Pancreas (tissue), 10 donors: ENCODE data around the gene TMEM238L. TPM values are rescaled to one million over a fixed set of nuclear protein-coding genes. Genes with fewer than 3 reads are reported as not detected.

ENCODE experiments used
- ATAC-seq, 4 donors: fragments of 200-7000 bp; cut with Tn5 transposase; one replicate each; pipeline versions ENCODE4 v1.8.0 to v1.9.1; 2020; ENCODE audit warnings: mild to moderate bottlenecking in 4 of 4, moderate library complexity in 4 of 4
- DNase-seq, 6 donors: peaks; one replicate each; pipeline ENCODE4 v3.0.0-alpha.2; 2020
- FAIRE-seq: peaks from 2 replicates; lab custom pipeline; 2012; peaks lifted over from hg19 to GRCh38; lab: Jason Lieb, UNC
- H3K27ac ChIP-seq, 4 donors: fragments of 200-600 bp; sonication (generic); 1 replicate in 3 of 4; 2 replicates in 1 of 4; pipeline versions ENCODE4 v1.5.0 to v1.8.0; 2020
- H3K27me3 ChIP-seq, 4 donors: fragments of 200-600 bp; one replicate each; pipeline ENCODE4 v1.8.0; 2021
- H3K36me3 ChIP-seq, 3 donors: fragments of 200-600 bp; sonication (generic) in 1 of 3; one replicate each; pipeline versions ENCODE4 v1.5.0 to v1.8.0; 2020 to 2021
- H3K4me1 ChIP-seq, 3 donors: fragments of 200-600 bp; one replicate each; pipeline ENCODE4 v1.8.0; 2021
- H3K4me3 ChIP-seq, 4 donors: fragments of 200-600 bp; sonication (generic) in 2 of 4; one replicate each; pipeline versions ENCODE4 v1.5.0 to v1.8.0; 2020 to 2021
- H3K9me3 ChIP-seq, 4 donors: fragments of 200-600 bp; one replicate each; pipeline ENCODE4 v1.8.0; 2021
- WGBS, 2 donors: extraction: QIAGEN DNeasy Blood & Tissue Kit; methylation state at CpG; one replicate each; pipeline ENCODE4 v1.1.7; 2013; 5-methylcytosine and 5-hydroxymethylcytosine counted together
- intact Hi-C, 3 donors: fragments of 100-400 bp; cut with DNase I; formaldehyde crosslinking; loops; one replicate each; pipeline versions ENCODE4 v1.11.1 to v1.14.2; 2022
- polyA plus RNA-seq, 2 donors: library from polyadenylated mRNA; stranded (reverse); fragments of 200-250 nt; gene quantifications; one replicate each; pipeline ENCODE4 v1.2.3, GENCODE V29; 2013
- total RNA-seq, 6 donors: library from RNA; stranded (reverse); fragmentation: NEBNext Ultra II Directional in 4 of 6; extraction: Animal tissue kit (Norgen Biotek cat#: 25700) in 4 of 6; gene quantifications; one replicate each; pipeline versions ENCODE4 v1.2.1 to v1.2.4, GENCODE V29; 2021 to 2023
- TF ChIP-seq, protein P1 (sequence below), 4 donors: fragments of 200-600 bp; sonication (generic) in 3 of 4; IDR thresholded peaks; one replicate each; pipeline versions ENCODE4 v1.5.0 to v1.8.0; 2021; ENCODE audit warnings: antibody characterized with exemption in 4 of 4
- donor health status: healthy with polysubstance abuse.
- donor health status: DM: no; HTN: no; CAD: no; lungs with moderate emphysema.
- donor health status: DM: no; HTN: no; CAD: no.
- donor health status: control.
- donor health status: control.
- donor health status: Bipolar disorder and iron deficiency.
- donor health status: DM: yes; HTN: yes; CAD: no.
- donor health status: DM: no; HTN: no; CAD: no.
- donor health status: DM: no; HTN: no; CAD: no.
- donor health status: DM: yes; HTN: yes; CAD: no.

The TMEM238L gene
- total and polyA plus RNA-seq, 8 donors: 0.13 TPM; not detected in 7

DNA sequence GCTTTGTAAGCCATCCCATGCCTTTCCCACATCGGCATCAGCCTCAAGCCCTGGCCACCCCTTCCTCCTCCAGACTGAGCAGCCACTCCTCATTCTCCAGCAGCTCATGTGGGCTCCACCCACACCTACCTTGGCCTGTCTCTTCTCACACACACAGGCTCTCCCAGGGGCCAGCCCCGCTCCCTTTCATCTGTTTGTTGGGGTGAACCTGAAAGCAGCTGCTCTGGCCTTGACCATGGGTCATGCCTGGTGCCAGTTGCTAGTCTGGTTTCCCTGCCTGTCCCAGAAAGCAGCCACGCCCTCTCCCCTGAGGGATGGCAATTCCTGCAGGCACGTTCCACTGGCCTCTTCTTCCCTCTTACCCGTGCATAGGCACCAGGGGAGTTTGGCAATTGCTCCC lies 11.4 kb upstream of the TMEM238L start:
- Histone ChIP-seq H3K4me3 (no peak overlapping the region), H3K36me3 (no peaks in the 10 kb centered on the region), H3K4me1 (no peaks in the 10 kb centered on the region), H3K9me3 (no peaks in the 10 kb centered on the region), H3K27ac (no peak overlapping the region), H3K27me3 (no peaks in the 10 kb centered on the region)
- ATAC-seq (peak in 1 of 4 donors; percentile 11), DNase-seq (no peak), FAIRE-seq (no peak)
- TF ChIP-seq, protein P1, sequence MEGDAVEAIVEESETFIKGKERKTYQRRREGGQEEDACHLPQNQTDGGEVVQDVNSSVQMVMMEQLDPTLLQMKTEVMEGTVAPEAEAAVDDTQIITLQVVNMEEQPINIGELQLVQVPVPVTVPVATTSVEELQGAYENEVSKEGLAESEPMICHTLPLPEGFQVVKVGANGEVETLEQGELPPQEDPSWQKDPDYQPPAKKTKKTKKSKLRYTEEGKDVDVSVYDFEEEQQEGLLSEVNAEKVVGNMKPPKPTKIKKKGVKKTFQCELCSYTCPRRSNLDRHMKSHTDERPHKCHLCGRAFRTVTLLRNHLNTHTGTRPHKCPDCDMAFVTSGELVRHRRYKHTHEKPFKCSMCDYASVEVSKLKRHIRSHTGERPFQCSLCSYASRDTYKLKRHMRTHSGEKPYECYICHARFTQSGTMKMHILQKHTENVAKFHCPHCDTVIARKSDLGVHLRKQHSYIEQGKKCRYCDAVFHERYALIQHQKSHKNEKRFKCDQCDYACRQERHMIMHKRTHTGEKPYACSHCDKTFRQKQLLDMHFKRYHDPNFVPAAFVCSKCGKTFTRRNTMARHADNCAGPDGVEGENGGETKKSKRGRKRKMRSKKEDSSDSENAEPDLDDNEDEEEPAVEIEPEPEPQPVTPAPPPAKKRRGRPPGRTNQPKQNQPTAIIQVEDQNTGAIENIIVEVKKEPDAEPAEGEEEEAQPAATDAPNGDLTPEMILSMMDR (IDR thresholded peaks at IDR 0.05): no peak
- WGBS, 2 donors: 70 to 71% methylated on average over 5 of the region's 5 CpGs
- intact Hi-C loops: no loop called here

DNA sequence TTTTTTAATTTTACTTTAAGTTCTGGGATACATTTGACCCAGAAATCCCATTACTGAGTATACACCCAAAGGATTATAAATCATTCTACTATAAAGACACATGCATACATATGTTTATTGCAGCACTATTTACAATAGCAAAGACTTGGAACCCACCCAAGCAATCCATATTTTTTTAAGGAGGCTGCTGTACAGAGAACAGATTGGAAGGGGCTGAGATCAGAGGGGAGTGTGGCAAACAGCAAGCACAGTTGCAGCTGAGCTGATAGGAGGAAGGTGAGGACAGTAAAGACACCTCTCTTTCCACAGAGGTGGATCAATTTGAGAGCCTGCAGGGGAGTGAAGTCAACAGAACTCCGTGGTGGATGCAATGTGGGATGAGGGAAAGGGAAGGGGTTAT lies 10.2 kb upstream of the TMEM238L start:
- Histone ChIP-seq H3K27ac (no peak overlapping the region), H3K9me3 (no peaks in the 10 kb centered on the region), H3K4me3 (no peak overlapping the region), H3K27me3 (no peaks in the 10 kb centered on the region), H3K36me3 (no peaks in the 10 kb centered on the region), H3K4me1 (no peaks in the 10 kb centered on the region)
- intact Hi-C loops: no loop called here
- DNase-seq (no peak), ATAC-seq (no peak), FAIRE-seq (no peak)
- TF ChIP-seq, protein P1 (IDR thresholded peaks at IDR 0.05): no peak
- 41 to 56% methylated on average over 1 of the region's 1 CpG for WGBS, 2 donors

DNA sequence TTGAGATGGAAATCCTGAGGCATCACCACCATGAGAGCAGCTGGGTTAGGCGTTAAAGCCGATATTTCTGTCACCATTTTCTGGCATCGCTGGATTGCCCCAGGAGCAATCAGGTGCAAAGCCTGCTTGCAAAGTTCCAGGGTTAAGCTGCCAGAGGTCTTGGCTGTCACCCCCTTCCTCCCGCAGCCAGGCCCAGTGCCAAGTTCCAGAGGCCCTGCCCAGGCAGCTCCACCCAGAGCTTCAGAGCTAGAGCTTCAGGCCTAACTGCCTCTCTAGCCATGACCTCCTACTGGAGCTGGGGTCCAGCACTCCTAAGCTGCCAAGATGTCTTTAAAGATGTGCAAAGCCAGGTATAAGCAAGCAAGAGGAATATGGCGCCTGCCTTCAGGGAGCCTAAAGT lies 8.8 kb upstream of the TMEM238L start:
- Histone ChIP-seq H3K27ac (no peak overlapping the region), H3K36me3 (no peaks in the 10 kb centered on the region), H3K4me1 (no peaks in the 10 kb centered on the region), H3K27me3 (no peaks in the 10 kb centered on the region), H3K9me3 (no peaks in the 10 kb centered on the region), H3K4me3 (no peak overlapping the region)
- peak in 2 of 4 donors; percentile 38 to 68 for ATAC-seq
- peak in 3 of 6 donors; percentile 22 to 59 (median 58) for DNase-seq
- intact Hi-C loops: no loop called here
- 70 to 87% methylated on average over 4 to 5 of the region's 5 CpGs for WGBS, 2 donors
- TF ChIP-seq, protein P1 (IDR thresholded peaks at IDR 0.05): no peak
- FAIRE-seq: no peak

DNA sequence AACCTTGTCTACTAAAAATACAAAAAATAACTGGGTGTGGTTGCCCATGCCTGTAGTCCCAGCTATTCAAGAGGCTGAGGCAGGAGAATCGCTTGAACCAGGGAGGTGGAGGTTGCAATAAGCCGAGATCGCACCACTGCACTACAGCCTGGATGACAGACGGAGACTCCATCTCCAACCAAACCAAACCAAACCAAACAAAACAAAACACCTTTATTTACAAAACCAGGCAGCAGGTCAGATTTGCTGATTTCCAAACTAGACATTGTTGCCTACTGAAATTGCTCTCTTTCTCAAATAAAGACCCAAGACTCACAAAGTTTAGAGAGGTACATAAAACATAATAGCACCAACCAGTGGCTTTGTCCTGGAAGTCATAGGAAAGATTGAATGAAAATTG lies 5.7 kb upstream of the TMEM238L start:
- H3K9me3 ChIP-seq: no peaks in the 10 kb centered on the region
- DNase-seq (no peak), ATAC-seq (no peak), FAIRE-seq (no peak)
- TF ChIP-seq, protein P1 (IDR thresholded peaks at IDR 0.05): no peak
- H3K4me1 ChIP-seq: no peaks in the 10 kb centered on the region
- no peaks in the 10 kb centered on the region for H3K36me3 ChIP-seq
- intact Hi-C loops: no loop called here
- 91 to 94% methylated on average over 4 of the region's 4 CpGs for WGBS, 2 donors
- no peaks in the 10 kb centered on the region for H3K27me3 ChIP-seq
- no peak overlapping the region for H3K4me3 ChIP-seq
- no peak overlapping the region for H3K27ac ChIP-seq

DNA sequence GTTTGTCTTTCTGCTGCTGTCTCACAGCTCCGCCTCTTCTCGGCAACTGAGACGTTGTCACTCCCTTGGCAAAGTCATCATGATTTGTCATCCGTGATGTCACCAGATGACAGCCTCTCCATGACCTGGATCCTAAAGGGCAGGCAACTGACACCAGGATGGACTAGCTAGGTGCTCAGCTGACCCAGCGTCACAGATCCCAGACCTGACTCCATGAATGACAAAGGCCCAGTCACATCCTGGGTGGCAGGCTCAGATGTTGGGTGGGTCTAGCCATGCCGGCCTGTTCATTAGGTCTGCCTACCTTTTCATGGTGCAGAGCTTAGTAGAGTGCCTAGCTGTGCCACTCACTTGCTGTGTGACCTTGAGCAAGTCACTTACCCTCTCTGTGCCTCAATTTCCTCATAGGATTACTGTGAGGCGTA lies 3.8 kb upstream of the TMEM238L start:
- Histone ChIP-seq H3K27me3 (no peaks in the 10 kb centered on the region), H3K4me1 (no peaks in the 10 kb centered on the region), H3K27ac (no peak overlapping the region), H3K9me3 (no peaks in the 10 kb centered on the region), H3K36me3 (no peaks in the 10 kb centered on the region), H3K4me3 (no peak overlapping the region)
- FAIRE-seq (no peak), ATAC-seq (no peak), DNase-seq (peak in 1 of 6 donors; percentile 22)
- intact Hi-C loops: no loop called here
- 86 to 91% methylated on average over 7 of the region's 7 CpGs for WGBS, 2 donors
- TF ChIP-seq, protein P1 (IDR thresholded peaks at IDR 0.05): no peak
